ENCODE data around the gene ZBTB7C.

The ZBTB7C gene

DNA sequence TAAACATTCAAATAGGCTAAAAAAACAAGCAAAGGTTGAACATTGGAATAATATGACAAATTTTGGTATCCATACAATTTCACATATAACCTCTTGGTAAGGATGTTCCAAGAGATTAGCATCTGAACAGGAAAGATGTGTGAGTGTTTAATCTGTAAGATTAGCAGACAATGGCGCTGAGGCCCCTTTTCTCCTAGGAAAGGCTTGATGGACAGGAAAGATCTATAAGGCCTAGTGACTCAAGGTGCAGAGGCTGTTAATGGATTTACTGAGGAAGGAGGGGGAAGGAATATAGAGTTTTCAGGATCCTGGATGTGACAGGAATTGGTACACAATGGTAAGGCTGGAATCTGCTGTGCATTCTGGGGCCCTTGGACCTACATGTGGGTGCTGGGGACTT lies 430.6 kb downstream of the ZBTB7C start:
- DNase-seq (ENCODE audit: low spot score in 2 of 2): no peak
- no peaks in the 10 kb centered on the region for H3K4me1 Mint-ChIP-seq
- H3K36me3 Mint-ChIP-seq: no peaks in the 10 kb centered on the region
- no peak overlapping the region for H3K4me3 Mint-ChIP-seq
- ATAC-seq: no peak
- H3K9me3 Mint-ChIP-seq: no peaks in the 10 kb centered on the region
- no peak overlapping the region for H3K27ac Mint-ChIP-seq

DNA sequence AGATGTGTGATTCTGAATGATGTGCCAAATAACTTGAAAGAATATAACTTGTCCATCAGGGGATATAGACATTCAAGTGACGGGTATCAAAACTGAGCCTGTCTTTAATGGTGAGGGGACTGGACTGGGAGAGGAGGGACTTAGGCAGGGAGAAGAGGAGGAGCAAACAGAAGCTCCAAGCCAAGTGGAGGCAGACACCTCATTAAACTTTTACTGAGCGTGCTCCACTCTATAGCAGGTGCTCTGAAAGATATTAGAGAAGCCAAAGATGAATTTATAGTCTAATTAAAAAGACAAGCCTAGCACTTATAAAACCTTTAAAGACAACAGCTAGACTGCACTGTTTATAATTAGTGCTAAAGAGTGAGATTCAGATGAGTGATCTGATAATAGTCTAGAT lies 431.0 kb downstream of the ZBTB7C start:
- Mint-ChIP-seq H3K27ac (no peak overlapping the region), H3K4me1 (no peaks in the 10 kb centered on the region), H3K9me3 (no peaks in the 10 kb centered on the region), H3K36me3 (no peaks in the 10 kb centered on the region), H3K4me3 (no peak overlapping the region)
- ATAC-seq: no peak
- DNase-seq (ENCODE audit: low spot score in 2 of 2): no peak

Data from stimulated activated effector memory CD8-positive, alpha-beta T cell treated with anti-CD3 and anti-CD28 coated beads, Interleukin-12 subunit alpha, Interleukin-12 subunit beta, amount 100 ng/mL, for 72 hours (primary cell).